ENCODE data around the gene TNFRSF19.

Gene TNFRSF19

GRCh38 chr13:23658929-23659541 lies 88.8 kb downstream of the TNFRSF19 start:
- ChIA-PET POLR2A (ENCODE audit: low non-redundant PET) (no interaction called here), CTCF (no interaction called here)
- TF ChIP-seq CTCF (conservative IDR thresholded peaks at IDR 0.05; ENCODE audit: low read depth) = no peak
- no peak for DNase-seq (ENCODE audit: low spot score)
- no peak overlapping the region for H3K27ac ChIP-seq

GRCh38 chr13:23660249-23660648 lies 90.0 kb downstream of the TNFRSF19 start:
- no peak for DNase-seq (ENCODE audit: low spot score)
- ChIA-PET POLR2A (ENCODE audit: low non-redundant PET) (no interaction called here), CTCF (interaction anchor here (0.5 kb wide), 1 partner anchor 32 kb away, joined by 4 read pairs; no protein-coding TSS in a partner anchor)
- no peak for TF ChIP-seq CTCF (conservative IDR thresholded peaks at IDR 0.05; ENCODE audit: low read depth)
- no peak overlapping the region for H3K27ac ChIP-seq

- DNase-seq (ENCODE audit: low spot score) = no peak
- no peak overlapping the region for H3K27ac ChIP-seq
- TF ChIP-seq CTCF (conservative IDR thresholded peaks at IDR 0.05; ENCODE audit: low read depth) = no peak
- ChIA-PET CTCF (no interaction called here), POLR2A (ENCODE audit: low non-redundant PET) (no interaction called here)
Observed at GRCh38 chr13:23666582-23666981, 96.4 kb downstream of the TNFRSF19 start.

- H3K27ac ChIP-seq = no peak overlapping the region
- no peak for DNase-seq (ENCODE audit: low spot score)
- ChIA-PET POLR2A (ENCODE audit: low non-redundant PET) (no interaction called here), CTCF (no interaction called here)
- no peak for TF ChIP-seq CTCF (conservative IDR thresholded peaks at IDR 0.05; ENCODE audit: low read depth)
Observed at GRCh38 chr13:23667750-23668149, 97.5 kb downstream of the TNFRSF19 start.

- TF ChIP-seq CTCF (conservative IDR thresholded peaks at IDR 0.05; ENCODE audit: low read depth) = no peak
- H3K27ac ChIP-seq = no peak overlapping the region
- CTCF ChIA-PET = no interaction called here
- no peak for DNase-seq (ENCODE audit: low spot score)
- POLR2A ChIA-PET (ENCODE audit: low non-redundant PET) = no interaction called here
Observed at GRCh38 chr13:23668562-23668961, 98.3 kb downstream of the TNFRSF19 start.

GRCh38 chr13:23670793-23671192 lies 100.6 kb downstream of the TNFRSF19 start:
- CTCF ChIA-PET = no interaction called here
- DNase-seq (ENCODE audit: low spot score) = no peak
- no peak for TF ChIP-seq CTCF (conservative IDR thresholded peaks at IDR 0.05; ENCODE audit: low read depth)
- POLR2A ChIA-PET (ENCODE audit: low non-redundant PET) = no interaction called here
- no peak overlapping the region for H3K27ac ChIP-seq

- ChIA-PET CTCF (no interaction called here), POLR2A (ENCODE audit: low non-redundant PET) (no interaction called here)
- no peak for TF ChIP-seq CTCF (conservative IDR thresholded peaks at IDR 0.05; ENCODE audit: low read depth)
- no peak overlapping the region for H3K27ac ChIP-seq
- DNase-seq (ENCODE audit: low spot score) = no peak
Observed at GRCh38 chr13:23671377-23671776, 101.2 kb downstream of the TNFRSF19 start.
